IPS DF 6.9 (cell line): ENCODE measurements around the gene HS6ST3.

Experiments
- DNase-seq: peaks from one replicate; pipeline ENCODE4 v3.0.0-alpha.2; 2013; ENCODE audit warnings: low read depth, low spot score
- H3K27ac ChIP-seq: one replicate; pipeline ENCODE4 v1.5.1; 2013; ENCODE audit warnings: low read length, control low read depth
- H3K27me3 ChIP-seq: 2 replicates; pipeline ENCODE4 v1.6.1; 2013; ENCODE audit warnings: mild to moderate bottlenecking, low read length; ENCODE audit not compliant: control insufficient read depth, insufficient read depth
- H3K36me3 ChIP-seq: 2 replicates; pipeline ENCODE4 v1.6.1; 2013; ENCODE audit warnings: low read length; ENCODE audit not compliant: control insufficient read depth, insufficient read depth
- H3K4me1 ChIP-seq: 2 replicates; pipeline ENCODE4 v1.6.1; 2013; ENCODE audit warnings: low read length; ENCODE audit not compliant: control insufficient read depth, insufficient read depth
- H3K4me3 ChIP-seq: 2 replicates; pipeline ENCODE4 v1.5.1; 2013; ENCODE audit warnings: mild to moderate bottlenecking, low read length
- H3K9me3 ChIP-seq: 2 replicates; pipeline ENCODE4 v1.6.1; 2013; ENCODE audit warnings: low read length, inconsistent platforms; ENCODE audit not compliant: control insufficient read depth, insufficient read depth
- WGBS: extraction: QIAGEN DNeasy Blood & Tissue Kit; methylation state at CpG from one replicate; pipeline ENCODE4 v1.1.7; 2013; ENCODE audit warnings: mixed read lengths, missing lambda C conversion rate; ENCODE audit not compliant: insufficient read length, insufficient coverage; 5-methylcytosine and 5-hydroxymethylcytosine counted together

The HS6ST3 gene

DNA sequence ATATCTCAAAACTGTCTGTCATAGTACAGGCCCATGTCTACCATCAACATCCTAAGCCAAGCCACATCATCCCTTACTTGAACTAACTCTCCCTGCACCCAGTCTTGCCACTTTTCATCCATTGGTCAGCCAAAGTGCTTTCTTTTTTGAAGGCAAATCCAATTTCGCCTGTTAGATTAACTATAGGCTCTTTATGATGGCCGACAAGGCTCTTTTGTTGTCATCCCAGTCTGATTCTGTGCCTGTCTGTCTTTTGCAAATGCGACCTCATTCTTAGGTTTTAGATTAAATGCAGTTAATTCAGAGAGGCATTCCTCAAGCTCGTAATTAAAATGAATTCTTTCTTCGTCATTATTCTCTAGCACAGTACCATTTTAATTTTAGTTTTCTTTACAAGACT is 148.3 kb downstream of the HS6ST3 start:
- Histone ChIP-seq H3K27ac (no peak overlapping the region), H3K36me3 (no peaks in the 10 kb centered on the region), H3K27me3 (no peaks in the 10 kb centered on the region), H3K4me3 (no peak overlapping the region), H3K4me1 (peaks cover 2% of the 10 kb centered on the region; the same call in 1 of the 2 replicates), H3K9me3 (no peaks in the 10 kb centered on the region)
- DNase-seq, result no peak
- WGBS, result no CpG with 5 or more reads among the region's 5 CpGs

- no CpG with 5 or more reads among the region's 5 CpGs for WGBS
- H3K9me3 ChIP-seq, result no peaks in the 10 kb centered on the region
- H3K4me3 ChIP-seq, result no peak overlapping the region
- H3K36me3 ChIP-seq, result no peaks in the 10 kb centered on the region
- no peaks in the 10 kb centered on the region for H3K27me3 ChIP-seq
- H3K4me1 ChIP-seq, result peaks cover 2% of the 10 kb centered on the region; the same call in 1 of the 2 replicates
- DNase-seq, result no peak
- H3K27ac ChIP-seq, result no peak overlapping the region
These were observed 149.0 kb downstream of the HS6ST3 start for GRCh38 chr13:96238861-96239260.

- no CpG with 5 or more reads among the region's 1 CpG for WGBS
- no peaks in the 10 kb centered on the region for H3K36me3 ChIP-seq
- H3K9me3 ChIP-seq, result no peaks in the 10 kb centered on the region
- DNase-seq, result no peak
- H3K27ac ChIP-seq, result no peak overlapping the region
- H3K4me3 ChIP-seq, result no peak overlapping the region
- H3K27me3 ChIP-seq, result no peaks in the 10 kb centered on the region
- no peaks in the 10 kb centered on the region for H3K4me1 ChIP-seq
These were observed 153.5 kb downstream of the HS6ST3 start for GRCh38 chr13:96243376-96243775.

GRCh38 chr13:96248103-96248502 is 158.2 kb downstream of the HS6ST3 start:
- no peak overlapping the region for H3K4me3 ChIP-seq
- H3K27ac ChIP-seq, result no peak overlapping the region
- no peak for DNase-seq
- no CpG with 5 or more reads among the region's 2 CpGs for WGBS
- H3K9me3 ChIP-seq, result no peaks in the 10 kb centered on the region
- H3K4me1 ChIP-seq, result no peaks in the 10 kb centered on the region
- H3K36me3 ChIP-seq, result no peaks in the 10 kb centered on the region
- no peaks in the 10 kb centered on the region for H3K27me3 ChIP-seq

- no peaks in the 10 kb centered on the region for H3K4me1 ChIP-seq
- H3K9me3 ChIP-seq, result no peaks in the 10 kb centered on the region
- no peaks in the 10 kb centered on the region for H3K36me3 ChIP-seq
- no CpG with 5 or more reads among the region's 1 CpG for WGBS
- H3K27ac ChIP-seq, result no peak overlapping the region
- no peak overlapping the region for H3K4me3 ChIP-seq
- DNase-seq, result no peak
- no peaks in the 10 kb centered on the region for H3K27me3 ChIP-seq
These were observed 159.1 kb downstream of the HS6ST3 start for GRCh38 chr13:96248996-96249395.

- no peak overlapping the region for H3K4me3 ChIP-seq
- H3K27me3 ChIP-seq, result no peaks in the 10 kb centered on the region
- no peaks in the 10 kb centered on the region for H3K36me3 ChIP-seq
- WGBS, result no CpG with 5 or more reads among the region's 4 CpGs
- H3K9me3 ChIP-seq, result no peaks in the 10 kb centered on the region
- no peak overlapping the region for H3K27ac ChIP-seq
- H3K4me1 ChIP-seq, result no peaks in the 10 kb centered on the region
- no peak for DNase-seq
These were observed 163.0 kb downstream of the HS6ST3 start for GRCh38 chr13:96252903-96253302.

- no peaks in the 10 kb centered on the region for H3K27me3 ChIP-seq
- no peak overlapping the region for H3K27ac ChIP-seq
- DNase-seq, result no peak
- H3K4me3 ChIP-seq, result no peak overlapping the region
- WGBS, result no CpG with 5 or more reads among the region's 1 CpG
- H3K36me3 ChIP-seq, result no peaks in the 10 kb centered on the region
- peaks cover 2% of the 10 kb centered on the region; the same call in 1 of the 2 replicates for H3K4me1 ChIP-seq
- H3K9me3 ChIP-seq, result no peaks in the 10 kb centered on the region
These were observed 183.3 kb downstream of the HS6ST3 start for GRCh38 chr13:96273196-96273595.

GRCh38 chr13:96274046-96274445 is 184.1 kb downstream of the HS6ST3 start:
- Histone ChIP-seq H3K27ac (no peak overlapping the region), H3K4me1 (peaks cover 2% of the 10 kb centered on the region; the same call in 1 of the 2 replicates), H3K9me3 (no peaks in the 10 kb centered on the region), H3K4me3 (no peak overlapping the region), H3K27me3 (no peaks in the 10 kb centered on the region), H3K36me3 (no peaks in the 10 kb centered on the region)
- WGBS, result no CpG with 5 or more reads among the region's 2 CpGs
- no peak for DNase-seq

DNA sequence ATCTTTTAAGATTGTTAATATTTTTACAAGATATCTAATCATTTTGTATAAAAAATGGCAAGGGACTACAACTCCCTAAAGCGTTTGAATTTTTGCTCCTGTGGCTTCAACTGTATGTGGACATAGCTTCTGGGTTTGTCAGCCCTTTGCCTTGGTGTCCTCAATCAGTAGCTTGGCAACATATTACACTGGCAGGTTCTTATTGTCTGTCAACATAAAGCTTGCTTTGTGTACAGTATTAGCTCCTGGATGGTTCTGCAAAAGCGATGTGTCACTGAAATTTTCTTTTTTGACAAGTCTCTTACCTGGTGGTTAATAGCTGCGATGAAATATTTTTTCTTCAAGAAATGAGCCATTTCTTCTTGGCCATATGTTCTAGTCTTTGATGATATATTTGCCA is 190.0 kb downstream of the HS6ST3 start:
- H3K36me3 ChIP-seq, result no peaks in the 10 kb centered on the region
- WGBS, result no CpG with 5 or more reads among the region's 3 CpGs
- no peaks in the 10 kb centered on the region for H3K27me3 ChIP-seq
- DNase-seq, result no peak
- no peaks in the 10 kb centered on the region for H3K4me1 ChIP-seq
- H3K4me3 ChIP-seq, result no peak overlapping the region
- no peak overlapping the region for H3K27ac ChIP-seq
- H3K9me3 ChIP-seq, result no peaks in the 10 kb centered on the region

DNA sequence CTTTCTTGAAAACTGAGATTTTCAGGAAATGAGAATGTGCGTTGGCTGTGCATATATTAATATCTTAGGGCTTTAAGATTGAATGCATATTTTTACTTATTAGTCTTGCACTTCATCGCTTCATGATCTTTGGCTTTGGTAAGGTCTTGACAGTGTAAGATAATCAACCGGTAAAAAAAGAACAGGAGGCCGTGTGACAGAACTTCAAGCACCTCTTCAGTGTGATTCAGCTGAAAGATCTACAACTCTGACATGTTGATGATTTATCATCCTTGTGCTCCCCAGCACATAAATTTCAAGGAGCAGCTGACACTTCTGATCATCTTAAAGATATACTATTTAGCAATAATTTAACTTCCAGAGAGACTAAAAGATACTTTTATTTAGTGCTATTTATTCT is 195.1 kb downstream of the HS6ST3 start:
- no CpG with 5 or more reads among the region's 4 CpGs for WGBS
- Histone ChIP-seq H3K27ac (no peak overlapping the region), H3K27me3 (no peaks in the 10 kb centered on the region), H3K4me1 (no peaks in the 10 kb centered on the region), H3K36me3 (no peaks in the 10 kb centered on the region), H3K9me3 (no peaks in the 10 kb centered on the region), H3K4me3 (no peak overlapping the region)
- no peak for DNase-seq

- Histone ChIP-seq H3K27me3 (no peaks in the 10 kb centered on the region), H3K27ac (no peak overlapping the region), H3K4me1 (no peaks in the 10 kb centered on the region), H3K4me3 (no peak overlapping the region), H3K9me3 (no peaks in the 10 kb centered on the region), H3K36me3 (no peaks in the 10 kb centered on the region)
- WGBS, result no CpG with 5 or more reads among the region's 1 CpG
- no peak for DNase-seq
These were observed 195.8 kb downstream of the HS6ST3 start for GRCh38 chr13:96285729-96286128.
